Ectodermal cell (in vitro differentiated cells): ENCODE data around the gene NHLH2.

Source experiments
- H3K27ac ChIP-seq: 2 replicates; pipeline ENCODE4 v1.7.0; 2013; ENCODE audit warnings: mild to moderate bottlenecking, low read depth, low read length; ENCODE audit not compliant: insufficient read depth, poor library complexity, severe bottlenecking
- H3K27me3 ChIP-seq: 2 replicates; pipeline ENCODE4 v1.7.0; 2013; ENCODE audit warnings: mild to moderate bottlenecking, low read length; ENCODE audit not compliant: insufficient read depth, control insufficient read depth, poor library complexity, severe bottlenecking
- H3K36me3 ChIP-seq: one replicate; pipeline ENCODE4 v1.7.0; 2013; ENCODE audit warnings: low read length; ENCODE audit not compliant: control insufficient read depth, insufficient read depth
- H3K4me1 ChIP-seq: one replicate; pipeline ENCODE4 v1.7.0; 2013; ENCODE audit warnings: low read length; ENCODE audit not compliant: control insufficient read depth, insufficient read depth
- H3K4me3 ChIP-seq: 2 replicates; pipeline ENCODE4 v1.7.0; 2013; ENCODE audit warnings: low read depth, low read length, control low read depth; ENCODE audit not compliant: insufficient read depth
- H3K9me3 ChIP-seq: 2 replicates; pipeline ENCODE4 v1.7.0; 2013; ENCODE audit warnings: mild to moderate bottlenecking, low read length, moderate library complexity; ENCODE audit not compliant: control insufficient read depth
- WGBS, 2 experiments: methylation state at CpG; one replicate each; pipeline ENCODE4 v1.1.7; 2013; ENCODE audit warnings: missing lambda C conversion rate in 2 of 2; 5-methylcytosine and 5-hydroxymethylcytosine counted together

The NHLH2 gene

DNA sequence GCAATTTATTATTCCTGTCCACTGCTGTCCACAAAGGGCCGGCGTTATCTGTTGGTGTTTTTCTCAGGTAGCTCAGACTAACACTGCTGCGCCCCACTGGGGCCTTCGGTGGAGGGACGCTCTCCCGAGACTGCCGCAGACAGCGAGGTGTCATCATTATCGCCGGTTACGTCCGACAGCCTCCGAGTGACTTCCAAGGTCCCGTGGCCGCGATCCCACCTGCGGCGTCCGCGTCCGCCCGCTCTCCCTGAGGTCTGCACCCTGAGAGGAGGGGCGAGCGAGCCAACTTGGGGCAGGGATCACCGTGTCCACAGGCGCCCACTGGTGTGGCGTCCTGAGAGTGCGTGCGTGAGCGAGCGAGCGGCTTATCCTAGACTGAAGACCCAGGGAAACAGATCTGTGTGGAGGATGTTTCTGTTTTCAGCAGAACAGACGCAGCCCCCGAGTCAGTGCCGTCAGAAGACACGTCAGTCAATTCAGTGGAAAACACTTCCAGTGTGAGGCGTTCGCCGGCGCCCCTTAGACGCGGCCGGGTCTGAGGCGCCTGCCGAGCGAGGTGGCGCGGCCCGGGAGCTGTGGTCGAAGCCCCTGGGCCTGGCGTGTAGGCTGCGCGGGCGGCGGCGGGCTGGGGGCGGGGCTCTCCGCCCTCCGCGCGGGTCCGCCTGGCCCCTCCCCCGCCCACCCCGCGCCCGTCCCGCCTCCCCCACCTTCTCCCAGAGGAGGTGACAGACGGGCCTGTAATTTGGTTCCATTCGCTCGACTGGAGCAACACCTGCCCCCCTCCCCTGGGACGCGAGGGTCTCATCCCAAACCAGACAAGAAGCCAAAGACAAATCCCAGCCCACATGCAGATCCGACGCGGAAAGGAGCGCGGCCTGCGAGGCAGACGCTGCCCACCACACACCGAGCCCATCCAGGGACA, 12.6 kb downstream of the NHLH2 start:
- 4% methylated on average over 71 to 80 of the region's 80 CpGs for WGBS, 2 experiments
- Histone ChIP-seq H3K4me3 (peak overlapping the region; percentile 50), H3K27me3 (peaks cover 30% of the 10 kb centered on the region), H3K9me3 (no peaks in the 10 kb centered on the region), H3K36me3 (no peaks in the 10 kb centered on the region), H3K4me1 (peaks cover 6% of the 10 kb centered on the region), H3K27ac (no peak overlapping the region)

DNA sequence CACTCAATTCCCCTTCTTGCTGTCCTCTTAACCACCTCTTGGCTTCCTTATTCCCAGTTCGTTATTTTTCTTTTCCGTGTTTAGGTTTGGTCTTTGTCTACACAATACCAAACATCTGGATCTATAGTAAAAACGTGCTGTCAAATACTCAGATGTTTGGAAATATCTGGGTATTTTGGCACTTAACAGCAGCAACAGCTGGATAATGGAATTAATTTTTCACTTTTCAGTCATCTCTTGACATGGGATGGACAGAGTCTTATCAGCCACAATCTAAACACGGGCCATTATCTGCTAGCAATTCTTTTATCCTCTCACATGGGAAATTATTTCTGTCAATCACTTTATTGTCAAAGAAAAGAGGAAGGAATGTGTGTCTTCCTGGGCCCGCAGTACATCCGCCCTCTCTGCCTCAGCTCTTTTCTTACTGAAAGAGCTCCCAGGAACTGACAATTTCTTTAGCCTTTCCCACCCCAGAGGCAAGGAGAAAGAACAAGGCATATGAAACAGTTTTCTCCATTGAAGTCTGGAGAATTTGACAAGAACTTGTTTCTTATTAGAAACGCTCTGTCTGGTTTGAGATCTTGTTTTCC, 13.4 kb downstream of the NHLH2 start:
- Histone ChIP-seq H3K27me3 (peaks cover 30% of the 10 kb centered on the region), H3K9me3 (no peaks in the 10 kb centered on the region), H3K27ac (no peak overlapping the region), H3K4me1 (peaks cover 6% of the 10 kb centered on the region), H3K36me3 (no peaks in the 10 kb centered on the region), H3K4me3 (no peak overlapping the region)
- 64 to 74% methylated on average over 6 to 7 of the region's 7 CpGs for WGBS, 2 experiments

DNA sequence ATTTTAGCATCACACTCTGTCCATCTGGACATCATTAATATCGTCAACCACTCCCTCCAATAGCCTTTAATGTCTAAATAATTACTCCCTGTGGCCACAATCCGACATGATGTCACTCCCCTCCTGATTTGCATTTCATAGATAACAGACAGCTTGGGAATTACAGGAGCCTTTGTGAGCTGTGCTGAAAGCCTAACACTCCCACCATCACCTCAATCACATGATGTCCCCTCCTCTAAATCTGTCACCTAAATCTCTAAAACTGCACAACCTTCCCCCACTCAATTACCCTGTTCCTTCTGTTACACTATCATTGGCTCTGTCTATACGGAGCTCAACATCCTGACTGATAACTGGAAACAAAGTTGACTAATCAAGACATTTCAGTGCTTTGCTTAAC, 14.3 kb downstream of the NHLH2 start:
- H3K36me3 ChIP-seq, result no peaks in the 10 kb centered on the region
- H3K27ac ChIP-seq, result no peak overlapping the region
- H3K27me3 ChIP-seq, result peaks cover 30% of the 10 kb centered on the region
- no peaks in the 10 kb centered on the region for H3K9me3 ChIP-seq
- H3K4me1 ChIP-seq, result peaks cover 6% of the 10 kb centered on the region
- WGBS, 2 experiments, result 38 to 43% methylated on average over 3 of the region's 3 CpGs
- H3K4me3 ChIP-seq, result no peak overlapping the region

DNA sequence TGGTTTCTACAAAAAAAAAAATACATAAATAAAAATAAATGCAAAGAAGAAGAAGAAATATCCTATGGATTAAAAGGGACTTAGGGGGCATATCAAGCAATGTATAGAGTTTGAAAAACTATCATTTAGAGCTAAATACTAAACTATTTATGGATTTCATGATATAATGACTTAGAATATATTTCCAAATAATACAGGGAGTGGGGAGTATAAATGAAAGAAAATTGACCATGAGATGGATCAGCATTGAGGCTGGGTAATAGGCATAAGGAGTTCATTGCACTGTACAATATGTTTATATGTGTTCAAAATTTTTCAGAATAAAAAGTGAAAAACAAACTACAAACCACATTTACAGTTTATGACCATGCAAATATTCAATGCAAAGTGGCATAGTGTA, 18.8 kb downstream of the NHLH2 start:
- Histone ChIP-seq H3K27ac (no peak overlapping the region), H3K9me3 (no peaks in the 10 kb centered on the region), H3K4me3 (no peak overlapping the region), H3K27me3 (peaks cover 6% of the 10 kb centered on the region), H3K36me3 (no peaks in the 10 kb centered on the region), H3K4me1 (no peaks in the 10 kb centered on the region)

DNA sequence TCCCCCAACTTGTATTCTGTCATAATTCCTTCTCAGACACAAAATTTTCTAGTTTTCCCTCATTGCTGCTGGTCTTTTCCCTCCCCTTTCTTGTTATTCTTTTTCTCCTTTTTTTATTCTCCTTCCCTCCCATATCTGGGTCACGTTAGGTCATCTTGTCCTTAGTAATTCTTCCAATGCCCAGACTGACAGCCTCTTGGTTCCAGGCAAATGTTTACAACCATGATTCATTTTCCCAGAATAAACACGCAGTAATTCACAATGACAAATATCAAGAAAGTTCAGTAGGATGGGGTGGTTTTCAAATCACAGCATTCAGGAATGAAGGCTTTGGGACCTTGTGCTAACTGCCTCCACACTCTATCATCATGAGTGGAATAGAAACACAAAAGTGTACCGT, 25.2 kb downstream of the NHLH2 start:
- Histone ChIP-seq H3K4me1 (no peaks in the 10 kb centered on the region), H3K9me3 (no peaks in the 10 kb centered on the region), H3K4me3 (no peak overlapping the region), H3K36me3 (no peaks in the 10 kb centered on the region), H3K27me3 (no peaks in the 10 kb centered on the region), H3K27ac (no peak overlapping the region)
- 93 to 98% methylated on average over 2 to 3 of the region's 3 CpGs for WGBS, 2 experiments

DNA sequence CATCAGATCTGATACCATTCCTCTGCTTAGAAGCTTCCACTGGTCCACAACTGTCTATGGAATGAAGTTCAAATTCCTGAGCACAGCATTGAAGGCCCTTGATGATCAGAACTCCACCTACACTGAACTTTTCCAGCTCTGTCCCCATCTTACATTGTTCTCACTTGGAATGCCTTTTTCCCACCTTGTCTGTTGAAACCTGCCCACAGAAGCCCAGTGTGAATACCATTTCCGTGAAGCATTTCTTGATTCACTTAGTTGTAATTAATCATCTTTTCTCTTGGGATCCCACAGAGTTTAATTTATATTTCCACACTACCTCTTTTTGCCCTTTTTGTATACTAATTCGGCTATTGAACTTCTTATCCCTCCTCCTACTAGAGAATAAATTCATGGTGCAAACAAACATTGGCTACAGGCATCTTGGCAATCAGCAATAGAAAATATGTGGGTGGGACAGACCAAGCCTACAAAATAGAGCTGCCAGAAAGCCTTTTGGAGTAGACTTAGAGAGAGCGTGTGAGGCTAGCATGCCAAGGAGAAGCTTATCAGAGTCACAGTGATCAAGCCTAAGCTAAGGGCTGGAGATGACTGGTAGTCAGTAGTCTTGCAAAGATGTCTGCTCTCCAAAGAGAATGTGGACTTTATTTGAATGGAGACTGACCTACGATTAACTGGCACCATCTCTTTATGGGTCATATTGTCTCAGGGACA, 26.1 kb downstream of the NHLH2 start:
- Histone ChIP-seq H3K4me3 (no peak overlapping the region), H3K4me1 (no peaks in the 10 kb centered on the region), H3K36me3 (no peaks in the 10 kb centered on the region), H3K9me3 (no peaks in the 10 kb centered on the region), H3K27ac (no peak overlapping the region), H3K27me3 (no peaks in the 10 kb centered on the region)
- WGBS, 2 experiments, result 92 to 93% methylated on average over 4 of the region's 4 CpGs

DNA sequence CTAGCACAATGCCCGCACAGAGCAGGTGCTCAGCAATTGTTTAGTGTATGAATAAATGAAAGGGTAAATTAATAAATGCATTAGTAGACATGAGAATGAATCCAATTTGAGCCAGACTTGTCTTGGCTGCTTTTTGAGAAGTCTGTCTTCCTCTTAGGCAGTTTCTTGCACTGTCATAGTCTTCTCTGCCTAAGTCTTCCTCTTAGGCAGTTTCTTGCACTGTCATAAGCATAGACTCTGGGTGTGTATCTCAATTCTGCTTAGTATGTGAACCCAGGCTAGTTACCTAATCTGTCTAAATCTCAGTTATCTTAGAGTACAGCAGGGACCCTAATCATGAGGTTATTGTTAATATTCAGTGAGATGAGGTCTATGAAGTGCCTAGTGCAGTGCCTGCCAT, 27.2 kb downstream of the NHLH2 start:
- no peaks in the 10 kb centered on the region for H3K4me1 ChIP-seq
- 94 to 100% methylated on average over 1 of the region's 1 CpG for WGBS, 2 experiments
- no peak overlapping the region for H3K4me3 ChIP-seq
- H3K27ac ChIP-seq, result no peak overlapping the region
- H3K27me3 ChIP-seq, result no peaks in the 10 kb centered on the region
- no peaks in the 10 kb centered on the region for H3K9me3 ChIP-seq
- H3K36me3 ChIP-seq, result no peaks in the 10 kb centered on the region

DNA sequence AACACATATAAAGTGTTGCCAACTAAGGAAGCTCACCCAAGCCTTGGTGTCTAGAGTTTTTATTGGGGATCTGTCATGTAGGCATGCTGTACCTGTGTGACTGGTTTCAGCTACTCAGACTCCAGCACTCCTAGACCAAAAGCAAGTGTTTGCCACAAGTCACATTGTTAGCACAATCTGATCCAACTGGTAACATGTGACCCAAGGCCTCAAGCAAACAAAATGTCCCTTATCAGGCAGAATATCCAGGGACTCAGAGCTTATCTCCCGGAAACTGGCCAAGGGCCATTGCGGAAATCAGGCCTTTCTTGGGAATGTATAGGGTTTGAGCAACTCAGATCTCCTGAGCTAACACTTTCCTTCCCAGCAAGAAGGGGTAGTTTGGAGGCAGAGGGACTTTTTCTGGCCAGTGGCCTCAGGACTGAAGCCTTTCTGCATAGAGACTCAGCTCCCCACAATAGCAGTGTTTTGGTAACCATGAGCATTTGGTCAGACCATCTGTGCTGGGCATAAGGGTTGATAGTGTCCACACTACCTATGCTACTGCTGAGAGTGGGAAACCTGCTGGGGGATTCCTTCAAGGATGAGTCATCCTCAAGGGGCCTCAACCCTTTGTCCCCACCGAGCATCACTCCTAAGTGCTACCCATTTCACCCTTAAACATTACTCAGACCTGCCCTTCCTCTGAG, 29.6 kb downstream of the NHLH2 start:
- no peak overlapping the region for H3K4me3 ChIP-seq
- 88 to 90% methylated on average over 3 of the region's 3 CpGs for WGBS, 2 experiments
- H3K36me3 ChIP-seq, result no peaks in the 10 kb centered on the region
- H3K4me1 ChIP-seq, result no peaks in the 10 kb centered on the region
- no peaks in the 10 kb centered on the region for H3K9me3 ChIP-seq
- H3K27me3 ChIP-seq, result no peaks in the 10 kb centered on the region
- no peak overlapping the region for H3K27ac ChIP-seq

DNA sequence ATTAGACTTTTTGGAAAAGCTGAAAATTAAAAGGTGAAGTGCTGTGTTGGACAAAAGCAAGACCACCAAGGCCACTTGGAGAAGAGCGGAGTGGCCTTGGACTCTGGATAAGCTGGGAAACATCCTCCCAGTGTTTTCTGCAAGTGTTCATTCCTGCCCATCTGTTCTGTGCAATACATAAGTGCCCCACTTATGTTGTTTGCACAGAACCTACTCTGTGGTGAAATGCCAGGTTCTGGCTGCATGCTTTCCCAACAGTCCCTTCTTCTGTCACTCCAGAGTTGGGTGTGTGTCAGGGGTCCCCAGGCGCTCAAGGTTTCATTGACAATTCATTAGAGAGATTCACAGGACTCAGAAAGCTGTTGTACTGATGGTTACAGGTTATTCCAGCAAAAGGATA, 30.3 kb downstream of the NHLH2 start:
- Histone ChIP-seq H3K4me1 (no peaks in the 10 kb centered on the region), H3K4me3 (no peak overlapping the region), H3K9me3 (no peaks in the 10 kb centered on the region), H3K27me3 (no peaks in the 10 kb centered on the region), H3K36me3 (no peaks in the 10 kb centered on the region), H3K27ac (no peak overlapping the region)
- 94 to 98% methylated on average over 2 of the region's 2 CpGs for WGBS, 2 experiments

DNA sequence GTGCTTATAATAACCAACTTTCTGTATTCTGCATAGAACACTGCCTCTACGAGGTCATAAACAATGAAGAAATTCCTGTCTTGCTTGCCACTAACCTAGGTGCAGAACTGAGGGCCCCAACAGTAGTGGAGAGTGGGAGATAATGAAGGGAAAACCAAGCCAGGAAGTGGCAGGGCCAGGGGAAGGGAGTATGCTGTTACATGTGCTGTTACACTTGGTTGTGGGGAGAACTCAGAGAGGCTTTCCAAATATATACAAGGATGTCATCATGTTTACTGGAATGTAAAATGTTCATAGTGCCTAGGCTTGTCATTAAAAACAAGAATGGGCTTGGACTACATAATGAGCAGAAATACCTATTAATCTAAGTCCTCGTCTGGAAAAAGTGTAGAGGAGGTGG, 31.1 kb downstream of the NHLH2 start:
- Histone ChIP-seq H3K4me3 (no peak overlapping the region), H3K4me1 (no peaks in the 10 kb centered on the region), H3K36me3 (no peaks in the 10 kb centered on the region), H3K27me3 (no peaks in the 10 kb centered on the region), H3K9me3 (no peaks in the 10 kb centered on the region), H3K27ac (no peak overlapping the region)
- whole genome bisulfite sequencing, 2 experiments, result 91 to 100% methylated on average over 1 to 2 of the region's 2 CpGs
